ES-I3 (cell line): Measurements from ENCODE around the gene SEC14L3.
A peak's percentile ranks its signal among the peaks of the same experiment; 100 is the strongest.

ENCODE experiments used
- H3K36me3 ChIP-seq: 2 replicates; pipeline ENCODE4 v1.6.1; 2013; ENCODE audit warnings: mild to moderate bottlenecking, low read length, control low read depth, moderate library complexity; ENCODE audit not compliant: insufficient read depth
- H3K4me1 ChIP-seq: 2 replicates; pipeline ENCODE4 v1.6.1; 2013; ENCODE audit warnings: mild to moderate bottlenecking, control low read depth, low read length; ENCODE audit not compliant: insufficient read depth
- H3K9ac ChIP-seq: 2 replicates; pipeline ENCODE4 v1.6.1; 2013; ENCODE audit warnings: low read depth, mild to moderate bottlenecking, low read length, moderate library complexity
- H3K9me3 ChIP-seq: 2 replicates; pipeline ENCODE4 v1.6.1; 2013; ENCODE audit warnings: mild to moderate bottlenecking, low read length, moderate library complexity; ENCODE audit not compliant: control insufficient read depth, insufficient read depth

Gene SEC14L3

GRCh38 chr22:30426388-30427353, 45.1 kb downstream of the SEC14L3 start:
- Histone ChIP-seq H3K36me3 (no peaks in the 10 kb centered on the region), H3K4me1 (peaks cover 11% of the 10 kb centered on the region), H3K9ac (peak overlapping the region; percentile 57; the same call in 1 of the 2 replicates), H3K9me3 (no peaks in the 10 kb centered on the region)

- Histone ChIP-seq H3K4me1 (peaks cover 13% of the 10 kb centered on the region), H3K36me3 (no peaks in the 10 kb centered on the region), H3K9me3 (no peaks in the 10 kb centered on the region), H3K9ac (peak within 1 kb of the TSS; percentile 57)
Measured at GRCh38 chr22:30425616-30426387, 46.0 kb downstream of the SEC14L3 start, which contains the start of gene MTFP1. TSS of gene MTFP1 (plus strand) at chr22:30425768. CDS start at chr22:30425880, 112 bp downstream.

GRCh38 chr22:30425327-30425615, 46.5 kb downstream of the SEC14L3 start:
- H3K36me3 ChIP-seq: no peaks in the 10 kb centered on the region
- H3K9ac ChIP-seq: peak overlapping the region; percentile 57; the same call in 1 of the 2 replicates
- no peaks in the 10 kb centered on the region for H3K9me3 ChIP-seq
- H3K4me1 ChIP-seq: peaks cover 13% of the 10 kb centered on the region

- Histone ChIP-seq H3K4me1 (peaks cover 13% of the 10 kb centered on the region), H3K9me3 (no peaks in the 10 kb centered on the region), H3K36me3 (no peaks in the 10 kb centered on the region), H3K9ac (peak overlapping the region; percentile 57)
Measured at GRCh38 chr22:30424534-30425326, 47.1 kb downstream of the SEC14L3 start.

- Histone ChIP-seq H3K4me1 (peaks cover 13% of the 10 kb centered on the region), H3K9ac (peak overlapping the region; percentile 57)
Measured at GRCh38 chr22:30423959-30424533, 47.8 kb downstream of the SEC14L3 start.

GRCh38 chr22:30423301-30423958, 48.4 kb downstream of the SEC14L3 start:
- Histone ChIP-seq H3K9ac (peak overlapping the region; percentile 57), H3K9me3 (no peaks in the 10 kb centered on the region), H3K4me1 (peaks cover 13% of the 10 kb centered on the region), H3K36me3 (no peaks in the 10 kb centered on the region)

More at GRCh38 chr22:30423959-30424533, 47.8 kb downstream of the SEC14L3 start:
- Histone ChIP-seq H3K36me3 (no peaks in the 10 kb centered on the region), H3K9me3 (no peaks in the 10 kb centered on the region)

- H3K9ac ChIP-seq: peak overlapping the region; percentile 57
- H3K4me1 ChIP-seq: peaks cover 13% of the 10 kb centered on the region
- H3K9me3 ChIP-seq: no peaks in the 10 kb centered on the region
- H3K36me3 ChIP-seq: 0 out of 2 replicates have a peak, but pooled peaks cover 2% of the 10 kb centered on the region
Measured at GRCh38 chr22:30422481-30423300, 49.1 kb downstream of the SEC14L3 start.

GRCh38 chr22:30421695-30422480, 49.9 kb downstream of the SEC14L3 start:
- Histone ChIP-seq H3K9me3 (no peaks in the 10 kb centered on the region), H3K9ac (no peak overlapping the region; the same call in 1 of the 2 replicates), H3K4me1 (peaks cover 13% of the 10 kb centered on the region), H3K36me3 (0 out of 2 replicates have a peak, but pooled peaks cover 3% of the 10 kb centered on the region)

GRCh38 chr22:30420347-30421125, 51.3 kb downstream of the SEC14L3 start:
- H3K9ac ChIP-seq: no peak overlapping the region
- H3K36me3 ChIP-seq: peaks cover 13% of the 10 kb centered on the region; the same call in 1 of the 2 replicates
- no peaks in the 10 kb centered on the region for H3K9me3 ChIP-seq
- H3K4me1 ChIP-seq: peaks cover 13% of the 10 kb centered on the region

- Histone ChIP-seq H3K36me3 (peaks cover 13% of the 10 kb centered on the region), H3K9ac (no peak overlapping the region), H3K9me3 (no peaks in the 10 kb centered on the region), H3K4me1 (peaks cover 4% of the 10 kb centered on the region; the same call in 1 of the 2 replicates)
Measured at GRCh38 chr22:30416837-30417236, 55.0 kb downstream of the SEC14L3 start.

- no peak overlapping the region for H3K9ac ChIP-seq
- no peaks in the 10 kb centered on the region for H3K4me1 ChIP-seq
- H3K36me3 ChIP-seq: peaks cover 13% of the 10 kb centered on the region
- H3K9me3 ChIP-seq: no peaks in the 10 kb centered on the region
Measured at GRCh38 chr22:30416403-30416802, 55.4 kb downstream of the SEC14L3 start.
